ENCODE results near the gene KAZN. TPM values are rescaled to one million over a fixed set of nuclear protein-coding genes. Genes with fewer than 3 reads are reported as not detected.

Gene KAZN
- polyA plus RNA-seq, 1 donor (not counting 4 experiments of a cell fraction or from before 2014, with no cell fraction given) = 5.9 TPM

DNA sequence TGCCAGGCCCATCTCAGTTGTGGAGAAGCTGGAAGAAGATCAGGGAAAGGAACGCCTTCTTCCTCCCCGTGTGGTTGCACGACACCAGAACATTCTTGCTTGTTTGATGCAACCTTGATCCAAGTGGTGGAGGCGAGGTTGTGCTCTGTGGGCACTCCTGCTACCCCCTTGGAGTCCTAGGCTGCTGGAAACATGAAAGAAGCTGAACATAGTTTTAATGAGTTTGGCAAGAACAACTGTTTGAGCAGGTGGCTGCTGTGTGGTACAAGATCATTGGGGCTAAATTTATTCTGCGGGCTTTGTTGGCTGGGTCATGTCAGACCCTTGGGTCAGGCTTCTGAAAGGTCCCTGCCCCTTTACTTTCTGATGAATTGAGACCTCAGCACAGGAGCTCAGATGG, 5.9 kb downstream of the KAZN start:
- TF ChIP-seq, protein P1, sequence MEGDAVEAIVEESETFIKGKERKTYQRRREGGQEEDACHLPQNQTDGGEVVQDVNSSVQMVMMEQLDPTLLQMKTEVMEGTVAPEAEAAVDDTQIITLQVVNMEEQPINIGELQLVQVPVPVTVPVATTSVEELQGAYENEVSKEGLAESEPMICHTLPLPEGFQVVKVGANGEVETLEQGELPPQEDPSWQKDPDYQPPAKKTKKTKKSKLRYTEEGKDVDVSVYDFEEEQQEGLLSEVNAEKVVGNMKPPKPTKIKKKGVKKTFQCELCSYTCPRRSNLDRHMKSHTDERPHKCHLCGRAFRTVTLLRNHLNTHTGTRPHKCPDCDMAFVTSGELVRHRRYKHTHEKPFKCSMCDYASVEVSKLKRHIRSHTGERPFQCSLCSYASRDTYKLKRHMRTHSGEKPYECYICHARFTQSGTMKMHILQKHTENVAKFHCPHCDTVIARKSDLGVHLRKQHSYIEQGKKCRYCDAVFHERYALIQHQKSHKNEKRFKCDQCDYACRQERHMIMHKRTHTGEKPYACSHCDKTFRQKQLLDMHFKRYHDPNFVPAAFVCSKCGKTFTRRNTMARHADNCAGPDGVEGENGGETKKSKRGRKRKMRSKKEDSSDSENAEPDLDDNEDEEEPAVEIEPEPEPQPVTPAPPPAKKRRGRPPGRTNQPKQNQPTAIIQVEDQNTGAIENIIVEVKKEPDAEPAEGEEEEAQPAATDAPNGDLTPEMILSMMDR (optimal IDR thresholded peaks at IDR 0.05 in 1 of 3, IDR thresholded peaks at IDR 0.05 in 1 of 3, conservative IDR thresholded peaks at IDR 0.05 in 1 of 3; ENCODE audit: extremely low read depth in 1 of 3, insufficient read depth in 2 of 3, low read length in 3 of 3) = no peak
- no peak for TF ChIP-seq EZH2 (IDR thresholded peaks at IDR 0.05; ENCODE audit: low read length)
- peaks cover 27% of the 10 kb centered on the region for H3K27me3 ChIP-seq (ENCODE audit: control insufficient read depth, extremely low read depth, insufficient read depth, low read length)
- H3K9me1 ChIP-seq (ENCODE audit: control insufficient read depth, extremely low read depth, insufficient read depth, low read length) = no peaks in the 10 kb centered on the region
- no peak overlapping the region for H3K9ac ChIP-seq (ENCODE audit: control insufficient read depth, extremely low read depth, insufficient read depth, low read length)
- H3K27ac ChIP-seq (ENCODE audit: control insufficient read depth, insufficient read depth, low read length) = no peak overlapping the region
- no peak overlapping the region for H3K4me2 ChIP-seq (ENCODE audit: control insufficient read depth, extremely low read depth, insufficient read depth, low read depth, low read length)
- DNase-seq (ENCODE audit: low read depth, low spot score) = no peak
- no peaks in the 10 kb centered on the region for H3K79me2 ChIP-seq (ENCODE audit: control insufficient read depth, insufficient read depth, low read length)
- dilution Hi-C loops (cut with MboI; ENCODE audit: extremely low pct_ligation_motif_present, low sequenced_read_pairs) = no loop called here
- H2AFZ ChIP-seq (ENCODE audit: control insufficient read depth, low read length) = no peak overlapping the region
- no peaks in the 10 kb centered on the region for H4K20me1 ChIP-seq (ENCODE audit: control insufficient read depth, extremely low read depth, insufficient read depth, low read length)
- no peak for FAIRE-seq
- peaks cover under 1% of the 10 kb centered on the region for H3K4me1 ChIP-seq (ENCODE audit: control insufficient read depth, extremely low read depth, insufficient read depth, low read length)
- H3K36me3 ChIP-seq (ENCODE audit: control insufficient read depth in 2 of 2, extremely low read depth in 1 of 2, insufficient read depth in 2 of 2, low read length in 2 of 2) = no peaks in the 10 kb centered on the region
- H3K4me3 ChIP-seq (ENCODE audit: control insufficient read depth in 2 of 3, extremely low read depth in 1 of 3, insufficient read depth in 2 of 3, low read depth in 1 of 3, low read length in 3 of 3) = no peak overlapping the region
- H3K9me3 ChIP-seq (ENCODE audit: control insufficient read depth, low read depth, low read length) = no peaks in the 10 kb centered on the region

DNA sequence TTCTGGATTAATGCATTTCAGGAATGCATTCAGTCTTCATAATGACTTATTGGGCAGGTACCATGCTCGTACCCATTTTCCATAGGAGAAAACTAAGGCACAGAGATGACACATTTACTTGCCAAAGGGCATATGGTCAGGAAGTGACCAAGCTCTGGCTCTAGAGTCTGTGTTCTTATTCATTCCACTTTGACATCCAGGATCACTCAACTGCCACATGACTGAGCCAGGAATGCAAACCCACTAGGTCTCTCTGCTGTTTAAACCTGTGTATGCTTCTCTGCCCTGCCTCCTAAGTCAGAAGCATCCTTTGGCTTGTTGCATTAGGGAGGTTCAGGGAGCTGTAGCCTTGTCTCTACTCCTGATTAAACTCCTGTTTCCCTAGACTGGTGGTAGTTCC, 7.5 kb downstream of the KAZN start:
- Histone ChIP-seq H3K4me2 (ENCODE audit: control insufficient read depth, extremely low read depth, insufficient read depth, low read depth, low read length) (no peak overlapping the region), H4K20me1 (ENCODE audit: control insufficient read depth, extremely low read depth, insufficient read depth, low read length) (no peaks in the 10 kb centered on the region), H3K9ac (ENCODE audit: control insufficient read depth, extremely low read depth, insufficient read depth, low read length) (no peak overlapping the region), H3K79me2 (ENCODE audit: control insufficient read depth, insufficient read depth, low read length) (no peaks in the 10 kb centered on the region), H2AFZ (ENCODE audit: control insufficient read depth, low read length) (no peak overlapping the region), H3K4me3 (ENCODE audit: control insufficient read depth in 2 of 3, extremely low read depth in 1 of 3, insufficient read depth in 2 of 3, low read depth in 1 of 3, low read length in 3 of 3) (no peak overlapping the region), H3K9me1 (ENCODE audit: control insufficient read depth, extremely low read depth, insufficient read depth, low read length) (no peaks in the 10 kb centered on the region), H3K9me3 (ENCODE audit: control insufficient read depth, low read depth, low read length) (no peaks in the 10 kb centered on the region), H3K27ac (ENCODE audit: control insufficient read depth, insufficient read depth, low read length) (no peak overlapping the region), H3K4me1 (ENCODE audit: control insufficient read depth, extremely low read depth, insufficient read depth, low read length) (no peaks in the 10 kb centered on the region), H3K36me3 (ENCODE audit: control insufficient read depth in 2 of 2, extremely low read depth in 1 of 2, insufficient read depth in 2 of 2, low read length in 2 of 2) (no peaks in the 10 kb centered on the region), H3K27me3 (ENCODE audit: control insufficient read depth, extremely low read depth, insufficient read depth, low read length) (peaks cover 12% of the 10 kb centered on the region)
- TF ChIP-seq, protein P1 (optimal IDR thresholded peaks at IDR 0.05 in 1 of 3, IDR thresholded peaks at IDR 0.05 in 1 of 3, conservative IDR thresholded peaks at IDR 0.05 in 1 of 3; ENCODE audit: extremely low read depth in 1 of 3, insufficient read depth in 2 of 3, low read length in 3 of 3) = no peak
- TF ChIP-seq EZH2 (IDR thresholded peaks at IDR 0.05; ENCODE audit: low read length) = no peak
- dilution Hi-C loops (cut with MboI; ENCODE audit: extremely low pct_ligation_motif_present, low sequenced_read_pairs) = no loop called here
- no peak for DNase-seq (ENCODE audit: low read depth, low spot score)
- no peak for FAIRE-seq
